OCI-LY3 (cell line): ENCODE results near the gene WWP2.

Experiments used
- H2AFZ ChIP-seq: fragments of 200-600, 300-600 bp; shearing (Covaris generic); 2 replicates; pipeline ENCODE4 v1.6.0; 2014; ENCODE audit warnings: antibody characterized with exemption, low read depth, low read length
- H3K27ac ChIP-seq: fragments of 200-600, 300-600 bp; sonication (generic); 2 replicates; pipeline ENCODE4 v1.5.1; 2014; ENCODE audit warnings: mild to moderate bottlenecking, low read length, moderate library complexity, mixed read lengths
- H3K27me3 ChIP-seq: fragments of 200-600, 300-600 bp; sonication (generic); 2 replicates; pipeline ENCODE4 v1.6.1; 2014; ENCODE audit warnings: low read depth, low read length, mixed read lengths
- H3K36me3 ChIP-seq: fragments of 200-600, 300-600 bp; sonication (generic); replicated peaks from 2 replicates; pipeline ENCODE3; 2014; ENCODE audit warnings: low read depth, low read length, mixed read lengths
- H3K4me1 ChIP-seq: fragments of 300-600, 200-600 bp; sonication (generic); 2 replicates; pipeline ENCODE4 v1.6.1; 2014; ENCODE audit warnings: low read length, mixed read lengths
- H3K4me2 ChIP-seq: fragments of 200-600, 300-600 bp; sonication (generic); 2 replicates; pipeline ENCODE4 v1.6.1; 2014; ENCODE audit warnings: low read length, mixed read lengths
- H3K4me3 ChIP-seq: fragments of 300-600, 200-600 bp; sonication (generic); 2 replicates; pipeline ENCODE4 v1.5.1; 2014; ENCODE audit warnings: antibody characterized with exemption, mild to moderate bottlenecking, low read length, moderate library complexity
- H3K79me2 ChIP-seq: fragments of 300-600, 200-600 bp; shearing (Covaris generic); 2 replicates; pipeline ENCODE4 v1.6.1; 2014; ENCODE audit warnings: mild to moderate bottlenecking, low read length, mixed read lengths
- H3K9ac ChIP-seq: fragments of 300-600, 200-600 bp; shearing (Covaris generic); 2 replicates; pipeline ENCODE4 v1.6.0; 2014; ENCODE audit warnings: mild to moderate bottlenecking, low read length, moderate library complexity
- H3K9me3 ChIP-seq: fragments of 200-600, 300-600 bp; shearing (Covaris generic); 2 replicates; pipeline ENCODE4 v1.6.1; 2014; ENCODE audit warnings: low read length, mixed read lengths; ENCODE audit not compliant: insufficient read depth
- H4K20me1 ChIP-seq: fragments of 200-600, 300-600 bp; sonication (generic); 2 replicates; pipeline ENCODE4 v1.6.1; 2016; ENCODE audit warnings: low read length, mixed read lengths; ENCODE audit not compliant: insufficient read depth
- CTCF ChIP-seq: fragments of 200-600, 300-600 bp; sonication (generic); IDR thresholded peaks from 2 replicates; pipeline ENCODE4 v1.5.1; 2014; ENCODE audit warnings: antibody characterized with exemption, low read length, low read depth
- EZH2phosphoT487 ChIP-seq: fragments of 200-600 bp; shearing (Covaris generic); IDR thresholded peaks from 2 replicates; pipeline ENCODE4 v1.6.1; 2018; ENCODE audit warnings: antibody characterized with exemption, mixed run types, low read depth

WWP2 gene

GRCh38 chr16:69839798-69840409 lies 77.8 kb downstream of the WWP2 start:
- no peaks in the 10 kb centered on the region for H3K9me3 ChIP-seq
- H4K20me1 ChIP-seq: no peaks in the 10 kb centered on the region
- H3K4me1 ChIP-seq: no peaks in the 10 kb centered on the region
- H3K9ac ChIP-seq: no peak overlapping the region
- TF ChIP-seq CTCF (no peak), EZH2phosphoT487 (no peak)
- H3K4me2 ChIP-seq: no peak overlapping the region
- H3K27me3 ChIP-seq: no peaks in the 10 kb centered on the region
- no peaks in the 10 kb centered on the region for H3K79me2 ChIP-seq
- H2AFZ ChIP-seq: no peak overlapping the region
- H3K36me3 ChIP-seq: no peaks in the 10 kb centered on the region
- no peak overlapping the region for H3K4me3 ChIP-seq
- H3K27ac ChIP-seq: no peak overlapping the region

DNA sequence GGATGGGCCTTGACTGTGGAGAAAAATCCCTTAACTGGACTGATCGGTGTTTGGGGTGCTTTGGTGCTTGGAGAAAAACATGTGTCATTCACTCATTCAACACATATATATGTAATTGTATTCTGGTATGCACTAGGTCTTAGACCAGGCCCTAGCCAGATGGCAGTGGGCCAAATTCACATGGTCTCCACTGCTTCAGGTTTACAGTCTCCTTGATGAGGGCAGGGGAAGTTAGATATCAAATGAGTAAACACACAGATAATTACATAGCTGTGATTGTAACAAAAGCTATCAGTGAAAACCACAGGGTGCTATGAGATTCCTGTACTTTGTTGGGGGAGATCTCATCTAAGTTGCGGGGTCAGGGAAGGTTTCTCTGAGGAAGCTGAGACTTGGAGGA lies 78.8 kb downstream of the WWP2 start:
- Histone ChIP-seq H3K4me3 (no peak overlapping the region), H3K4me2 (no peak overlapping the region), H3K9ac (no peak overlapping the region), H3K27me3 (no peaks in the 10 kb centered on the region), H3K79me2 (no peaks in the 10 kb centered on the region), H3K9me3 (no peaks in the 10 kb centered on the region), H3K27ac (no peak overlapping the region), H4K20me1 (no peaks in the 10 kb centered on the region), H3K4me1 (no peaks in the 10 kb centered on the region), H2AFZ (no peak overlapping the region), H3K36me3 (no peaks in the 10 kb centered on the region)
- no peak for TF ChIP-seq EZH2phosphoT487
- TF ChIP-seq CTCF: no peak

DNA sequence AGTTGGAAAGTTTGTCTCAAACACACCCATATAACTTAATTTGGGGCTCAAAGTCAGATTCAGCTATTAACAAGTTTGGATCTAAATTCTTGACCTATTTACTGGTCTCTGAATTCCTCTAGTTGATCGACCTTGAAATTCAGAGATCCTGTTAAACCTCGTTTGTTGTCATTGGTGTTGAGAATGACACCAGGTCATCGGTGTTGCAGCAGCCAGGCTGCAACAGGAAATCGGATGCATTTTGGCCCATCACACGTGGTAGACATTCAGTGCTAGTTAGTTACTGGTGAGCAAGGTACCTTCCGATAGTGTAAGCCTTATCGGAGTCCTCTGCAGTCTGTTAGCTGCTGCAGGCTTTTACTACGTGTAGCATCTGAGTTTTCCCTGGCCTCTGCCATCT lies 82.3 kb downstream of the WWP2 start:
- Histone ChIP-seq H2AFZ (no peak overlapping the region), H3K4me1 (no peaks in the 10 kb centered on the region), H3K27ac (no peak overlapping the region), H3K9me3 (no peaks in the 10 kb centered on the region), H3K4me3 (no peak overlapping the region), H3K36me3 (no peaks in the 10 kb centered on the region), H3K79me2 (no peaks in the 10 kb centered on the region), H3K9ac (no peak overlapping the region), H3K27me3 (no peaks in the 10 kb centered on the region), H4K20me1 (no peaks in the 10 kb centered on the region), H3K4me2 (no peak overlapping the region)
- TF ChIP-seq CTCF: no peak
- TF ChIP-seq EZH2phosphoT487: no peak

GRCh38 chr16:69845181-69845580 lies 83.0 kb downstream of the WWP2 start:
- no peaks in the 10 kb centered on the region for H3K4me1 ChIP-seq
- no peak overlapping the region for H3K4me3 ChIP-seq
- H2AFZ ChIP-seq: no peak overlapping the region
- no peaks in the 10 kb centered on the region for H3K9me3 ChIP-seq
- no peaks in the 10 kb centered on the region for H3K27me3 ChIP-seq
- TF ChIP-seq CTCF (no peak), EZH2phosphoT487 (no peak)
- H4K20me1 ChIP-seq: no peaks in the 10 kb centered on the region
- no peaks in the 10 kb centered on the region for H3K79me2 ChIP-seq
- H3K4me2 ChIP-seq: no peak overlapping the region
- H3K27ac ChIP-seq: no peak overlapping the region
- no peak overlapping the region for H3K9ac ChIP-seq
- H3K36me3 ChIP-seq: no peaks in the 10 kb centered on the region
